Psoas muscle (tissue), 8 donors: ENCODE data around the gene ATP7A. TPM values are rescaled to one million over a fixed set of nuclear protein-coding genes. Genes with fewer than 3 reads are reported as not detected.
A peak's percentile ranks its signal among the peaks of the same experiment; 100 is the strongest.

Experiments
- ATAC-seq, 4 donors: fragments of 200-7000 bp; cut with Tn5 transposase; one replicate each; pipeline ENCODE4 v1.9.1; 2020; ENCODE audit warnings: moderate library complexity in 3 of 4, mild to moderate bottlenecking in 2 of 4
- DNase-seq, 2 donors: peaks; one replicate each; pipeline ENCODE4 v3.0.0-alpha.2; 2020
- H3K27ac ChIP-seq: fragments of 200-600 bp; one replicate; pipeline ENCODE4 v1.8.0; 2022
- H3K27me3 ChIP-seq, 3 donors: fragments of 200-600 bp in 1 of 3; one replicate each; pipeline versions ENCODE4 v1.6.1 to v1.8.0; 2013 to 2022; ENCODE audit warnings: low read length in 2 of 3, mild to moderate bottlenecking in 2 of 3, moderate library complexity in 1 of 3; ENCODE audit not compliant: insufficient read depth in 3 of 3
- H3K36me3 ChIP-seq, 2 donors: fragments of 200-600 bp in 1 of 2; one replicate each; pipeline versions ENCODE4 v1.6.1 to v1.8.0; 2013 to 2022; ENCODE audit warnings: low read depth in 1 of 2, mild to moderate bottlenecking in 1 of 2, moderate library complexity in 1 of 2; ENCODE audit not compliant: insufficient read depth in 1 of 2
- H3K4me1 ChIP-seq: fragments of 200-600 bp; one replicate; pipeline ENCODE4 v1.8.0; 2022
- H3K4me3 ChIP-seq: fragments of 200-600 bp; one replicate; pipeline ENCODE4 v1.8.0; 2022; ENCODE audit warnings: mild to moderate bottlenecking
- H3K9me3 ChIP-seq: fragments of 200-600 bp; one replicate; pipeline ENCODE4 v1.8.0; 2022
- CTCF ChIP-seq: fragments of 200-600 bp; IDR thresholded peaks from one replicate; pipeline ENCODE4 v1.8.0; 2022; ENCODE audit warnings: antibody characterized with exemption
- WGBS, 3 donors: extraction: QIAGEN DNeasy Blood & Tissue Kit; methylation state at CpG; one replicate each; pipeline versions ENCODE4 v1.1.6 to v1.1.7; 2013; 5-methylcytosine and 5-hydroxymethylcytosine counted together
- intact Hi-C, 2 donors: fragments of 100-400 bp; cut with DNase I; formaldehyde crosslinking; loops; one replicate each; pipeline versions ENCODE4 v1.11.0 to v1.14.2; 2022
- polyA plus RNA-seq, 3 donors: library from polyadenylated mRNA; stranded (reverse); fragments of 200-250 nt; gene quantifications; one replicate each; pipeline ENCODE4 v1.2.3, GENCODE V29; 2013
- total RNA-seq, 4 donors: library from RNA; stranded (reverse); fragmentation: NEBNext Ultra II Directional in 2 of 4; extraction: Animal tissue kit (Norgen Biotek cat#: 25700) in 2 of 4; gene quantifications; one replicate each; pipeline versions ENCODE4 v1.2.1 to v1.2.4, GENCODE V29; 2021 to 2023
- donor health status: healthy with polysubstance abuse.
- donor health status: DM: no; HTN: no; CAD: no; lungs with moderate emphysema.
- donor health status: Bipolar disorder and iron deficiency.
- donor health status: healthy.
- donor health status: DM: yes; HTN: yes; CAD: no.
- donor health status: DM: no; HTN: no; CAD: no.
- donor health status: DM: no; HTN: no; CAD: no.
- donor health status: DM: yes; HTN: yes; CAD: no.

ATP7A gene
- total and polyA plus RNA-seq, 7 donors = 0.97 to 6.0 (median 3.4) TPM

DNA sequence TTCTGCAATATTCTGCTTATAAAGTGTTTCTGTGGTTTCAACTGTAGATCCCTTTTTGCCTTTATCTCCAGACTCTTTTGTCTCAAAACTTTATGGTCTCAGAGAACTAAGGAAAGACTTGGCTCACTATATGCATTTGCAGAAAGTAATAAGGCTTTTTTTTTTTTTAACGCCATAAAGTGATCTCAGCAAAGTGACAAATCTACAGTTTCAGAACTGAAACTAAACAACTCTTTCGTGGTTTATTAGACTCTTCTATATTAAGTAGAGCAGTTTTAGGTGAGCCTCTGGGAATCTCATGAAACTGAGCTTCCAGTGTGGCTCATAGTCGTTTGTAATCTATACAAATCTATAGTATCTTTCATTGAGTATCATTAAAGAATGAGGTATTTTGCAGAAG is 15.3 kb downstream of the ATP7A start:
- WGBS, 3 donors = 44 to 58% (median 49%) methylated on average over 3 of the region's 3 CpGs
- Histone ChIP-seq H3K9me3 (no peaks in the 10 kb centered on the region), H3K27me3 (no peaks in the 10 kb centered on the region), H3K4me1 (no peaks in the 10 kb centered on the region), H3K36me3 (no peaks in the 10 kb centered on the region), H3K27ac (no peak overlapping the region), H3K4me3 (no peak overlapping the region)
- DNase-seq (no peak), ATAC-seq (no peak)
- no peak for TF ChIP-seq CTCF
- intact Hi-C loops = no loop called here

DNA sequence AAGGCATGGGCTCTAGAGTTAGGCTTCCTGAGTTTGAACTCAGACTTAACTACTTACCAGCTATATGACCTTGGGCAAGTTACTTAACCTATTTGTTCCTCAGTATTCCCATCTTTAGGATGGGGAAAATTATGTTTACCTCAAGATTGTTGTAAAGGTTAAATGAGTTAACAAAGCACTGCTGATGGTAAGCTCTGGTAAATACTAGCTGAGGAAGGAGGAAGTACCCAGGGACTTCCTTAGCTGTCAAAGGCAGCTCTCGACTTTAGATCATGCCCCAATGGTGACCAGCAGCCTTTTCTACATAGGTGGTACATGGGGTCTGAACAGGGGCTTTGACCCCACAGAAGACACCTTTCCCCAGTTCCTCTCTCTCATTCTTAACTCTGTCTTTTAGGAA is 20.1 kb downstream of the ATP7A start:
- Histone ChIP-seq H3K9me3 (no peaks in the 10 kb centered on the region), H3K27ac (no peak overlapping the region), H3K27me3 (no peaks in the 10 kb centered on the region), H3K4me3 (no peak overlapping the region), H3K4me1 (no peaks in the 10 kb centered on the region), H3K36me3 (no peaks in the 10 kb centered on the region)
- DNase-seq (no peak), ATAC-seq (no peak)
- TF ChIP-seq CTCF = no peak
- intact Hi-C loops = no loop called here
- 61 to 100% (median 90%) methylated on average over 1 of the region's 1 CpG for WGBS, 3 donors

GRCh38 chrX:77935886-77936285 is 25.4 kb downstream of the ATP7A start:
- H3K4me3 ChIP-seq = no peak overlapping the region
- ATAC-seq (peak in 1 of 4 donors; percentile 37), DNase-seq (no peak)
- H3K4me1 ChIP-seq = no peaks in the 10 kb centered on the region
- WGBS, 3 donors = 80 to 98% (median 90%) methylated on average over 1 of the region's 1 CpG
- no peak for TF ChIP-seq CTCF
- intact Hi-C loops = no loop called here
- no peak overlapping the region for H3K27ac ChIP-seq
- H3K9me3 ChIP-seq = no peaks in the 10 kb centered on the region
- H3K27me3 ChIP-seq = no peaks in the 10 kb centered on the region
- no peaks in the 10 kb centered on the region for H3K36me3 ChIP-seq

- ATAC-seq (no peak), DNase-seq (no peak)
- H3K36me3 ChIP-seq = no peaks in the 10 kb centered on the region
- no peak for TF ChIP-seq CTCF
- H3K4me3 ChIP-seq = no peak overlapping the region
- no peak overlapping the region for H3K27ac ChIP-seq
- intact Hi-C loops = no loop called here
- H3K4me1 ChIP-seq = no peaks in the 10 kb centered on the region
- no peaks in the 10 kb centered on the region for H3K27me3 ChIP-seq
- H3K9me3 ChIP-seq = no peaks in the 10 kb centered on the region
Observed at GRCh38 chrX:77936299-77936698, 25.8 kb downstream of the ATP7A start.

DNA sequence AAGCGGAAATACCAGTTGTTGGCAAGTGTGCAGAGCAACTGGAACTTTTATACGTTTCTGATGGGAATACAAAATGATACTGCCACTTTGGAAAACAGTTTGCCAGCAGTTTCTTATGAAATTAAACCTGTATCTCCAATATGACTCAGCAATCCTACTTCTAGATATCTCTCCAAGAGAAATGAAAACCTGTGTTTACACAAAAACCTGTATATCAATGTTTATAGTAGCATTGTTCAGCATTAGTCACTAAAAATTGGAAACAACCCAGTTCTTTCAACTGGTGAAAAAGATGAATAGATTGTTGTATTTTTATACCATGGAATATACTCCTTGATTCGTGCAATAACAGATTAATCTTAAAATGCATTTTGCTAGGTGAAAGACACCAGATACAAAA is 26.8 kb downstream of the ATP7A start:
- no peaks in the 10 kb centered on the region for H3K36me3 ChIP-seq
- WGBS, 3 donors = 45 to 74% (median 57%) methylated on average over 3 of the region's 3 CpGs
- no peaks in the 10 kb centered on the region for H3K27me3 ChIP-seq
- TF ChIP-seq CTCF = no peak
- H3K9me3 ChIP-seq = no peaks in the 10 kb centered on the region
- ATAC-seq (no peak), DNase-seq (no peak)
- H3K4me3 ChIP-seq = no peak overlapping the region
- intact Hi-C loops = no loop called here
- H3K4me1 ChIP-seq = no peaks in the 10 kb centered on the region
- H3K27ac ChIP-seq = no peak overlapping the region
